Measurements from ENCODE around the gene TLDC2.
"Not testable (repeated sequence)": the region's sequence is repeated elsewhere in the genome, so short reads cannot be mapped to it uniquely, and the experiment has no call there.

The TLDC2 gene

GRCh38 chr20:36916199-36916598 is 40.3 kb downstream of the TLDC2 start:
- DNase-seq: no peak

- DNase-seq: no peak
Measured at GRCh38 chr20:36917240-36917639, 41.3 kb downstream of the TLDC2 start.

GRCh38 chr20:36917943-36918342 is 42.0 kb downstream of the TLDC2 start:
- no peak for DNase-seq

- DNase-seq: peak; percentile 29
Measured at GRCh38 chr20:36919715-36920333, 43.9 kb downstream of the TLDC2 start.

DNA sequence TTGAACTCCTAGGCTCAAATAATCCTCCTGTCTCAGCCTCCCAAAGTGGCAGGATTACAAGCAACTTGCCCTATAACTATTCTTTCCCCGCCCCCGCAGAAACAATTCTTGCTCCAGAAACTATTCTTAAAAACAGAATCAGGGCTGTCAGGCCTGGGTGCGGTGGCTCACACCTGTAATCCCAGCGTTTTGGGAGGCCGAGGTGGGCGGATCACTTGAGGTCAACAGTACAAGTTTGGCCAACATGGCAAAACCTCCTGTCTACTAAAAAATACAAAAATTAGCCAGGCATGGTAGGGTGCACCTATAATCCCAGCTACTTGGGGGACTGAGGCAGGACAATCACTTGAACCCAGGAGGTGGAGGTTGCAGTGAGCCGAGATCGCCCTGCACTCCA is 44.4 kb downstream of the TLDC2 start:
- no peak for DNase-seq

DNA sequence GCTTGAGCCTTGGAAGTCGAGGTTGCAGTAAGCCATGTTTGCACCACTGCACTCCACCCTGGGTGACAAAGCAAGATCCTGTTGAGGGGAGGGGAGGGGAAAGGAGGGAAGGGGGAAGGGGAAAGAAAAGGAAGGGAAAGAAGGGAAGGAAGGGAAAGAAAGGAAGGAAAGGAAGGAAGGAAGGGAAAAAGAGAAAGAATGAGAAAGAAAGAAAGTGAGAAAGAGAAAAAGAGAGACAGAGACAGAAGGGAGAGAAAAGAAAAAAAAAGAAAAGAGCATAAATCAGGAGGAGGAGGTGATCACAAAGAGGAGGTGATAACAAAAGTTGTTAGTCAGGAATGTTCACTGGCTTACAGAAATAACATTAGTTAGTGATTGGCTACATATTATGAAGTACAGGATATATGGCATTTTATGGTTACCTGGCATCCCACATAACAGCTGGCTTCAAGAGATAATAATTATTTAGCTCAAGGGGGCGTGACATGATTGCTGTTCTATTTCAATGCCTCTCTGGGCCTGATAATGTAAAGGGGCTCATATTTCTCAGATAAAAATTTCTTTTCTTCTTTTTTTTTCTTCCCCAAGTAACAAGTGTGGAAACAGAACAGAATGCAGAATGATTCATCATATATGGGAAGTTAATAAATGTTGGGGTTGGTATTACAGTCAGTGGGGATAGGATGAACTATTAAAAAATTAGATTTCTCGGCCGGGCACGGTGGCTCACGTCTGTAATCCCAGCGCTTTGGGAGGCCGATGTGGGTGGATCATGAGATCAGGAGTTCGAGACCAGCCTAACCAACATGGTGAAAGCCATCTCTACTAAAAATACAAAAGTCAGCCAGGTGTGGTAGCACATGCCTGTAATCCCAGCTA is 48.5 kb downstream of the TLDC2 start:
- no peak for DNase-seq

DNA sequence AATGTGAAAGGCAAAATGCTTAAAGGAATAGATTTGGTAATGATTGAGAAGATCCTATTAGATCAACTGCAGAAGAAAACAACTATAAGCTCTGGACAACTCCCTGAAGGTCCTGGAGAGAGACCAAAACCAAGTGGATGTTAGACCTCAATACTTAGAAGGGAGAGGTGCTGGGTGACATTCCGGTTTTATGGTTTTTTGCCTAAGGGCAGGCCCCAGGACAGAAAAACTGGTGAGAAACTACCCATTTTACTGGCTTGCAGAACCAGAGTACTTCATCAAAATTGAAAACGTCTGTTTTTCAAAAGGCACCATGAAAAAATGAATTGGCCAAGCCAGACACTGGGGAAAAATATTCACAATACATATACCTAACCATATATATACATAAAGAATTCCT is 49.3 kb downstream of the TLDC2 start:
- DNase-seq: no peak

DNA sequence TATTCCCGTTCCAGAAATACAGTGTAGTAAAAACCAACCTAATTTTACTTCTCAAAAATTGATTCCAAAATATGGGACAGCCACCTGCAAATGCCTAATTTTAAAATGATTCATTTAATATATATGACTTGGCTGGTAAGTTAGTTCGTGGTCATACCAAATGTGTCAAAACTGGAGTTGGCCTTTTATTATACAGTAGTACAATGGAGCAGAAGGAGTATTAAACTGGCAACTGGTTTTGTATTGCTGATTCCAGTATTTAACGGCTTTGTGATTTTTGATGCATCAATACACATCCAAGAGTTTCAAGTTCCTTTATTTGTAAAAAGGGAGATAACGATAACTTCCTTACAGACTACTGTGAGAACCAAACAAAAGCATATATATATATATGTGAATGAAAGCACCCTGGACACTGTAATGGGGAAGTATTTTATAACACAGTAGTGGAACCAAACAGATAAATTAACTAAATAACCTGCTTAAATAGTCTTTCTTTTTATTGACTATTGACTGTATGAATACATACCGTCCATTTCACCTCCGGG is 50.8 kb downstream of the TLDC2 start:
- DNase-seq: no peak

- no peak for DNase-seq
Measured at GRCh38 chr20:36927704-36928103, 51.8 kb downstream of the TLDC2 start.

DNA sequence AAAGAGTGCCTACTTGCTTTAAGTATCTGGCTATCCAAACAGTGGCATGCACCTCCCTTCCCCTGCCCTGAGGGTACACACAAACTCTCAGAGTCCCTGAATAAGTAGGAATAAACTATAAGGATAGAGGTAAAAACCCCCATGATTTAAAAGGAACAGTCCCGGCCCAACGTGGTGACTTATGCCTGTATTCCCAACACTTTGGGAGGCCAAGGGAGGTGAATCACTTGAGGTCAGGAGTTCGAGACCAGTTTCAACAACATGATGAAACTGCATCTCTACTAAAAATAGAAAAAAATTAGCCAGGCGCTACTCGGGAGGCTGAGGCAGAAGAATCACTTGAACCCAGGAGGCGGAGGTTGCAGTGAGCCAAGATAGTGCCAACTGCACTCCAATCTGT is 53.4 kb downstream of the TLDC2 start:
- DNase-seq: no peak

GRCh38 chr20:36929691-36930090 is 53.8 kb downstream of the TLDC2 start:
- DNase-seq: no peak

DNA sequence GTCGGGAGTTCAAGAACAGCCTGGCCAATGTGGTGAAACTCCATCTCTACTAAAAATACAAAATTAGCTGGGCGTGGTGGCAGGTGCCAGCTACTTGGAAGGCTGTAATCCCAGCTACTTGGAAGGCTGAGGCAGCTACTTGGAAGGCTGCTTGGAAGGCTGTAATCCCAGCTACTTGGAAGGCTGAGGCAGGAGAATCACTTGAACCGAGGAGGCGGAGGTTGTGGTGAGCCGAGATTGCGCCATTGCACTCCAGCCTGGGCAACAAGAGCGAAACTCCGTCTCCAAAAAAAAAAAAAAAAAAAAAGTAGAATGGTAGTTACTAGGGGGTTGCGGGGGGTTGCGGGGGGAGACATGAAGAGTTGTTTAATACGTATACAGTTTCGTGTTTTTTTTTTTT is 56.1 kb downstream of the TLDC2 start:
- not testable (repeated sequence) for DNase-seq

GRCh38 chr20:36932476-36933426 is 56.8 kb downstream of the TLDC2 start:
- DNase-seq: no peak

GRCh38 chr20:36933571-36933970 is 57.6 kb downstream of the TLDC2 start:
- DNase-seq: not testable (repeated sequence)

- DNase-seq: no peak
Measured at GRCh38 chr20:36936341-36936740, 60.4 kb downstream of the TLDC2 start.

DNA sequence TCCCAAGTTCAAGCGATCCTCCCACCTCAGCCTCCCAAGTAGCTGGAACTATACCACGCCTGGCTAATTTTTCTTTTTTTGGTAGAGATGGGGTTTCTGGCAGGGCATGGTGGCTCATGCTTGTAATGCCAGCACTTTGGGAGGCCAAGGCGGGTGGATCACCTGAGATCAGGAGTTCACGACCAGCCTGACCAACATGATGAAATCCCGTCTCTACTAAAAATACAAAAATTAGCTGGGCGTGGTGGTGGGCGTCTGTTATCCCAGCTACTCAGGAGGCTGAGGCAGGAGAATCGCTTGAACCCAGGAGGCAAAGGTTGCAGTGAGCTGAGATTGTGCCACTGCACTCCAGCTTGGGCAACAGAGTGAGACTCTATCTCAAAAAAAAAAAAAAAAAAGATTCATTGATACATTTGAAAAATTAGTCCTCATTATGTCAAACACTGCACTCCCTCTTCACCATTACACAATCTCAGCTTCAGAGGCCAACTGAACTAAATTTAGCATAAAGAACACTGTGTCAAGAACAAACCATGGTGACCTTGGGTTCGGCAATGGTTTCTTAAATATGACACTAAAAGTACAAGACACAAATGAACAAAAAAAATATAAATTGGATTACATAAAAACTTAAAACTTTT is 60.9 kb downstream of the TLDC2 start:
- DNase-seq: not testable (repeated sequence)

- DNase-seq: no peak
Measured at GRCh38 chr20:36937402-36937770, 61.4 kb downstream of the TLDC2 start.

DNA sequence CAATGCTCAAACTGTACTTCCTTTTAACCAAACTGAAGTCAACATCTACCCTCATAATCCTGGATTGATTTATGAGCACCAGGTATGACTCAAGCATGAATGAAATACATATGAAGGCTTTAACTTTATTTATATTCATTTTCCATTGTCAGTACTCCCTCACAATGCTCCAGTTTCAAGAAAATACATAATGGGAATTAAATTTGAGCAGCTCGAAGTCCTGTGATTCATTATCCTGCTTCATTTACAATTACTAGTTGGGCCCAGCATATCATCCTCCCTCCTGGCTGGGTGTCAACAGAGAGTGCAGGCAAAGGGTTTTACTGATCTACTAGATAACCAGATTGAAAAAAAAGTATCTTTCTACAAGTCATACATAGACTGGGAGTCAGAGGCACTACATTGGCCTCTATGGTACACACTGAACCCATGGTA is 65.5 kb downstream of the TLDC2 start:
- DNase-seq: no peak

Measured in SHP77 treated with DMSO at 0.1 percent for 48 hours (cell line).